Measurements from ENCODE around the gene RBM43. TPM values are rescaled to one million over a fixed set of nuclear protein-coding genes. Genes with fewer than 3 reads are reported as not detected.

Gene RBM43
- total RNA-seq, 1 experiment from 2014 or later: 1.8 TPM

DNA sequence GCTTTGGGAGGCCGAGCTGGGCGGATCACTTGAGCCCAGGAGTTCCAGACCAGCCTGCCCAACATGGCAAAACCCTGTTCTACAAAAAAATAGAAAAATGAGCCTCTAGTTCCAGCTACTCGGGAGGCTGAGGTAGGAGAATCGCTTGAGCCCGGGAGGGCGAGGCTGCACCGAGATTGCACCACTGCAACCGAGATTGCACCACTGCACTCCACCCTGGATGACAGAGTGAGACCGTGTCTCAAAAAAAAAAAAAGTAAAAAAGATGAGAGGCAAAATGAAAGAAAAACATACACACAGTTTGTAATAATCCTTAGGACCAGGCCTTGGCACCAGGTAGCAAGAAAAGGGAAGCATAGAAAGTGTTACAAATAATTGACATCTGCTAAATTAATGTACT, 22.0 kb downstream of the RBM43 start:
- WGBS (ENCODE audit: extremely low coverage, insufficient read length, low lambda C conversion rate): no CpG with 5 or more reads among the region's 9 CpGs
- no peaks in the 10 kb centered on the region for H4K20me1 ChIP-seq (ENCODE audit: control insufficient read depth, insufficient read depth, insufficient read length)
- DNase-seq: no peak
- H3K27ac ChIP-seq (ENCODE audit: insufficient read length, low read depth, low read length): no peak overlapping the region
- no peaks in the 10 kb centered on the region for H3K27me3 Mint-ChIP-seq (ENCODE audit: low read depth)
- no peak overlapping the region for H4K8ac ChIP-seq (replicated peaks; ENCODE audit: insufficient read length, low read depth, low read length)
- no peak overlapping the region for H3K4me2 ChIP-seq (ENCODE audit: insufficient read depth, insufficient read length, low read length)
- no peak overlapping the region for H3K14ac ChIP-seq (ENCODE audit: insufficient read depth, low read length)
- no peaks in the 10 kb centered on the region for H3K23me2 ChIP-seq (ENCODE audit: insufficient read length, low read depth, low read length, poor library complexity, severe bottlenecking)
- H2BK15ac ChIP-seq (ENCODE audit: low read depth, low read length): no peak overlapping the region
- no peaks in the 10 kb centered on the region for H3K79me2 ChIP-seq (ENCODE audit: insufficient read depth, low read length)
- no peak overlapping the region for H3K4me3 Mint-ChIP-seq
- H2BK12ac ChIP-seq (ENCODE audit: insufficient read length, low read depth, low read length): no peak overlapping the region
- no peak overlapping the region for H2BK5ac ChIP-seq (ENCODE audit: insufficient read length, low read length)
- TF ChIP-seq, protein P1, sequence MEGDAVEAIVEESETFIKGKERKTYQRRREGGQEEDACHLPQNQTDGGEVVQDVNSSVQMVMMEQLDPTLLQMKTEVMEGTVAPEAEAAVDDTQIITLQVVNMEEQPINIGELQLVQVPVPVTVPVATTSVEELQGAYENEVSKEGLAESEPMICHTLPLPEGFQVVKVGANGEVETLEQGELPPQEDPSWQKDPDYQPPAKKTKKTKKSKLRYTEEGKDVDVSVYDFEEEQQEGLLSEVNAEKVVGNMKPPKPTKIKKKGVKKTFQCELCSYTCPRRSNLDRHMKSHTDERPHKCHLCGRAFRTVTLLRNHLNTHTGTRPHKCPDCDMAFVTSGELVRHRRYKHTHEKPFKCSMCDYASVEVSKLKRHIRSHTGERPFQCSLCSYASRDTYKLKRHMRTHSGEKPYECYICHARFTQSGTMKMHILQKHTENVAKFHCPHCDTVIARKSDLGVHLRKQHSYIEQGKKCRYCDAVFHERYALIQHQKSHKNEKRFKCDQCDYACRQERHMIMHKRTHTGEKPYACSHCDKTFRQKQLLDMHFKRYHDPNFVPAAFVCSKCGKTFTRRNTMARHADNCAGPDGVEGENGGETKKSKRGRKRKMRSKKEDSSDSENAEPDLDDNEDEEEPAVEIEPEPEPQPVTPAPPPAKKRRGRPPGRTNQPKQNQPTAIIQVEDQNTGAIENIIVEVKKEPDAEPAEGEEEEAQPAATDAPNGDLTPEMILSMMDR (conservative IDR thresholded peaks at IDR 0.05): no peak
- no peaks in the 10 kb centered on the region for H3K27me3 ChIP-seq (ENCODE audit: insufficient read depth, low read length)
- H3K4me1 Mint-ChIP-seq: peaks cover 4 to 13% of the 10 kb centered on the region in 2 experiments; a peak in 2 of 4 replicates
- H3K79me1 ChIP-seq (ENCODE audit: insufficient read depth, low read depth, low read length, poor library complexity, severe bottlenecking): no peaks in the 10 kb centered on the region
- H3K36me3 Mint-ChIP-seq (ENCODE audit: insufficient read depth in 1 of 3, low read depth in 3 of 3): no peaks in the 10 kb centered on the region; a peak in 1 of 7 replicates
- no peak overlapping the region for H3K4ac ChIP-seq (ENCODE audit: low read depth, low read length)
- H3K27ac Mint-ChIP-seq: no peak overlapping the region
- H2AFZ ChIP-seq (ENCODE audit: low read length): no peak overlapping the region
- no peaks in the 10 kb centered on the region for H3K4me1 ChIP-seq (ENCODE audit: insufficient read depth, low read length)
- no peaks in the 10 kb centered on the region; a peak in 1 of 5 replicates for H3K9me3 Mint-ChIP-seq
- no peak overlapping the region for H3K23ac ChIP-seq (ENCODE audit: insufficient read length, low read depth, low read length)
- no peak overlapping the region for H4K91ac ChIP-seq (ENCODE audit: insufficient read length, low read depth, low read length)
- H3K9ac ChIP-seq (ENCODE audit: extremely low read depth, insufficient read length, low read length): no peak overlapping the region
- H3K18ac ChIP-seq (ENCODE audit: insufficient read length, low read depth, low read length): no peak overlapping the region
- H3K9me3 ChIP-seq (ENCODE audit: control insufficient read depth, low read depth, low read length): no peaks in the 10 kb centered on the region
- no peak overlapping the region for H2BK120ac ChIP-seq (ENCODE audit: low read depth, low read length, poor library complexity, severe bottlenecking)
- no peak overlapping the region for H4K5ac ChIP-seq (ENCODE audit: insufficient read length, low read depth, low read length)
- no peak overlapping the region for H3T11ph ChIP-seq (ENCODE audit: low read length)
- H3K56ac ChIP-seq (ENCODE audit: insufficient read length, low read depth, low read length): no peak overlapping the region
- no peak overlapping the region for H2BK20ac ChIP-seq (ENCODE audit: low read depth, low read length, poor library complexity, severe bottlenecking)
- H2AK5ac ChIP-seq (ENCODE audit: insufficient read length, low read length): no peak overlapping the region
